CD1c-positive myeloid dendritic cell (primary cell): ENCODE data around the gene FCN1.
A peak's percentile ranks its signal among the peaks of the same experiment; 100 is the strongest.
"Not testable (repeated sequence)": the region's sequence is repeated elsewhere in the genome, so short reads cannot be mapped to it uniquely, and the experiment has no call there.

Experiments
- DNase-seq: peaks from one replicate; pipeline ENCODE4 v3.0.0-alpha.2; 2016; ENCODE audit errors: extremely low spot score

Gene FCN1

GRCh38 chr9:134917431-134918373 lies at the start of gene FCN1:
Gene FCN1, minus strand, starts transcription at chr9:134917912. Its CDS starts 41 bp downstream, at chr9:134917871.
- peak; percentile 62 for DNase-seq

DNA sequence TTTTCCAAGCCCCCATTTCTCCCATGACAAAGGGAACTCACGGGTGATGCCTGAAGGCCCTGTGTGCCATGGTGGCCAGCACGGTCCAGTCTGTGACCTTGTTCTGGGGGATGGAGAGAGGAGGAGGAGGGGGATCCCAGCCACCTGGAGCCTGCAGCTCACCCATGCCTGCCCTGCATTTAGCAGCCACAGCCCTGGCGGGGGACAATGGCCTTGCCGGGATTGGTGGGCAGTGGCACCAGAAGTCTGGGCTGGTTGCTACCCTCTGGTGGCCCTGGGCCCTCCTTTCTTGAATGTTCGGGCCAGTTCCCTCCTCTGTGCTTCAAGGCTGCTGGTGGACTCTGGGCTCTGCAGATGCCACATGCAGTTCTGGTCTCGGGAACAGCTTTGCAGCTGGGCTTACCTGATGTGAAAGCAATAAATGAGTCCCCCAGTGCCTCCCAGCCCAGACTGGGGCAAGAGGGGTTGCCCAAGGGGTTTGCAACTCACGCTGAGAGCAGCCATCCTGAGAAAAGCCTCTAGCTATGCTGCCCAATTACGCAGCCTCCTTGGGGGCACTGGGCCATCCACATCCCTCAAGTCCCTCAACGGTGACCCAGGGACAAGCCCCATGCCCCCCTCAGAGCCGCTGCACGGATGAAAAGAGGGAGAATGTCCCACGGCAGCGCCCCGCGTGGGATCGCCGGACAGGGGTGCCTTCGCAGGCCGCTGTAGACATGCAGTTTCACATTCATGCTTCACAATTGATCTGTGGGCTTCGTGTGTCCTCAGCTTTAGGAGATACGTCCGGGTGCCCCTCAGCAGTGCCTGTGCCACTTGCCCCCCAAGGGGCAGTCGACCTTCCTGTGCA lies 49.2 kb upstream of the FCN1 start:
- DNase-seq = no peak

GRCh38 chr9:134966270-134966669 lies 48.6 kb upstream of the FCN1 start:
- DNase-seq = no peak

GRCh38 chr9:134965851-134966250 lies 48.1 kb upstream of the FCN1 start:
- DNase-seq = no peak

DNA sequence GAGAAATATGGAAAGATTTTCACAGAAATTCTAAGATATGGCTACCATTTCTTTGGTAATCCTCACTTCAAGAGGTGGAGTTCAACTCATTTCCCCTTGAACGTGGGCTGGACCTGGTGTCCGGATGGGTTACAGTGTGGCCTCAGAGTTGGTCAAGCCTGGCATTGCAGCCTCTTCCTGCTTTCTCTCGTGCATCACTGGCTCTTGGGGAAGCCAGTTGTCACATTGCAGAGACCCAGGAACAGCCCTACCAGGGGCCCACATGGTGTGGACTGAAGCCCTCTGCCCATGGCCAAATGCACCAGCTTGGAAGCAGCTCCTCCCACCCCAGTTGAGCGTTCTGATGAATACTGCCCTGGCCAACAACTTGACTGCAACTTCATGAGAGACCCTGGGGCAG lies 47.7 kb upstream of the FCN1 start:
- peak; percentile 49 for DNase-seq

DNA sequence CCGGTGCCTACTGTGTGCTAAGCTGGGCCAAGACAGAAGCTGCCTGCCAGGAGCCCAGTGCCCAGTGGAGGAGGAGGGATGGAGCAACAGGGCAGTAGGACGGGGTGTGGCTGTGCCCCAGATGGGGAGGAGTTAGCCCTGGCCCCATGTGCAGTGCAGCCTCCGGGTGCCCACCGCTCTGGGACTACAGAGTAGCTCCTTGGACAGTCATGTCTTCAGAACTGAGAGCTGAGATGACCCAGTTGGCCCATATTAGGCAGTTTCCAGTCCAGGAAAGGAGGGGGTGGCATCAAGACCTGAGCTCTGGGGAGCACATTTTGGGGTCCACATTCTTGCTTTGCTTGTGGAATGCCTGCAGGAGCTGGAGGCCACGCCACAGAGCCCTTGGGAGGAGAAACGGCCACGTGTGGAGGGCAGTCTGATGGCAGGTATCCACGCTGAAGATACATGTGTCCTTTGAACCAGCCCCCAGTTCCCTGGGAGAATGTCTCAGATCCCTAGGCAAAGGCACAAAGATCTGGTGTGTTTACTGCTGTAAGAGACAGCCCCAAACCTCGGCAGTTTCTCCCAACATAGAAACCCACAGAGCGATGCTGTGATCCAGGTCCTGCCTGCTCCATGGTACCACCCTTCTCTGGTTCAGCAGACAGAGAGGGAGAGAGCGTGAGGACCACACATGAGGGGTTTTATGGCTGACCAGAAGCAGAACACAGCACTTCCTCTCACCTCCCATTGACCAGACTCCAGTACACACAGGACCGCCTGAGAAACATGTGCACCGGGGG lies 46.8 kb upstream of the FCN1 start:
- no peak for DNase-seq

GRCh38 chr9:134963546-134963945 lies 45.8 kb upstream of the FCN1 start:
- DNase-seq = no peak

DNA sequence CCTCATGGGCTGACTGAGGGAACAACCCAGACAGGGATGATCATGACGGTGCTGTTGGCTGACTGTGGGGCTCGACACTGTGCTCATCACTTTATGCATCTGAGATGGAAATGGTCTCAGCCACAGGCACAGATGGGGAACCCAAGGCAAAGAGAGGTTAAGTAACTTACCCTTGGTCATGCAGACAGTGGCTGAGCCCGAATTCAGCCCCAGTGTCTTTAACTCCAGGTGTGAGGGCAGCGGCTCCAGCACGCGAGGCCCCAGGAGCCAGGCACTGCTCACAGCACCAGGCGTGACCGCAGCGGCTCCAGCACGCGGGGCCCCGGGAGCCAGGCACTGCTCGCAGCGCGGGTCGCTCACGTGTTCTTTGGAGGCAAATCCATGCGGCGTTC lies 45.3 kb upstream of the FCN1 start:
- no peak for DNase-seq

DNA sequence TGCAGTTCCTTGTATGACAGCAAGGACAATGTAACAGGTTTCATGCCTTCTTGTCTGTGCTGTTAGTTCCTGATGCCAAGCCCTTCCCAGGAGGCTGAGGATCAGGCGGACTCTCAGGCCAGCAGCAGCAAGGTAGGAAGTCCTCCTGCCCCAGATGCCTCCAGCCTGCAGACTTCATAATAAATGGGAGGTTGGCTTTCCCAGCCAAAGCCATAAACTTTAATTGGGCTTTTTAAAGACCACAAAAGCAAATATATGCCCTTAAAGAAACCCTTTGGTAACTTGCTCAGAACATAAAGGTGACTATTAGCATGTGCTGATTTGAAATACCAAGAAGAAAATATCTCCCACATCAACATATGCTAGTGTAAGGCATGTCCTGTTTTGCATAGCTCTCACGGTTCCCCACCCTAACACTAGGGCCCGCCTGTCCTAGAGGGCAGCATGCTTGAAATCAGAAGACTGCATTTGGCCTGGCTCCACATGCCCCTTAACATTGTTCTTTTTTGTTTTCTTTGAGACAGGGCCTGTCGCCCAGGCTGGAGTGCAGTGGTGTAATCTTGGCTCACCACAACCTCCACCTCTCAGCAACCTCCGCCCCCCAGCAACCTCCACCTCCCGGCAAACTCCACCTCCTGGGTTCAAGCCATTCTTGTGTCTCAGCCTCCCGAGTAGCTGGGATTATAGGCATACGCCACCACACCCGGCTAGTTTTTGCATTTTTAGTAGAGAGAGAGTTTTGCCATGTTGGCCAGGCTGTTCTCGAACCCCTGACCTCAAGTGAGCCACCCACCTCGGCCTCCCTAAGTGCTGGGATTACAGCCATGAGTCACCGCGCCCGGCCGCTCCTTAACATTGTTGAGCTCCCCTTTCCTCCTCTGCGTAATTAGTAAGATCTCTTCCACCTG lies 44.6 kb upstream of the FCN1 start:
- no peak for DNase-seq

DNA sequence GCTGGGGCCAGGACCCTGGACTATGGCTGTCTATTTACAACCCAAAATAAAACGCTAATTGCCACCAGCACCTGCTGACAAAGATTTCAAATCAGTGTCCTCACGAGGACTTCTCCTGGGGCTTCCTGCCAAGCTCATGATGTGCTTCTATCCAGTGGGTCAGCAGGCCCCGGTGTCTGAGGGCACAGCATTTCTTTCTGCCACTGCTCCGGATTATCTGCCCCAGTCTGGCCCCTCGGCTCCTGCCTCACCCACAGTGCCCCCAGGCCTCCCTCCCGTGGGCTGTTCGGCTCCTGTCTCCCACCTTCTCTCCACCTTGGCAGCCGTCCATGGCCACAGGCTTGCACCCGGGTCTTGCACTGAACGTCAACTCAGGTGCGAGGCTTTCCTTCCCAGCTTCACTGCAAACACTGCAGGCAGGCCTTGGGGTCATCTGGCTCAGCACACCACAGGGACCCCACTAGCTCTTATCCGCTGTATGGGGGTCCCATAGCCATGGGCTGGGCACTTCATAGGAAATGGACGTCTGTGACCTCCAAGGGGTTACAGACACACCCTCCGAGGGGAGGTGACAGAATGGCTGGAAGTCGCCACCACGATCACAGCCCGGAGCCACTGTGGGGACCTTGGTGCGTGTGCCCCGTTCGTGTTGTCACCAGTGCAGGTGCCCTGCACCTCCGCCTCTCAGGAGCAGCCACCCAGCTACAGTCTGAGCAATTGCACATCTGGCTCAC lies 43.8 kb upstream of the FCN1 start:
- no peak for DNase-seq

DNA sequence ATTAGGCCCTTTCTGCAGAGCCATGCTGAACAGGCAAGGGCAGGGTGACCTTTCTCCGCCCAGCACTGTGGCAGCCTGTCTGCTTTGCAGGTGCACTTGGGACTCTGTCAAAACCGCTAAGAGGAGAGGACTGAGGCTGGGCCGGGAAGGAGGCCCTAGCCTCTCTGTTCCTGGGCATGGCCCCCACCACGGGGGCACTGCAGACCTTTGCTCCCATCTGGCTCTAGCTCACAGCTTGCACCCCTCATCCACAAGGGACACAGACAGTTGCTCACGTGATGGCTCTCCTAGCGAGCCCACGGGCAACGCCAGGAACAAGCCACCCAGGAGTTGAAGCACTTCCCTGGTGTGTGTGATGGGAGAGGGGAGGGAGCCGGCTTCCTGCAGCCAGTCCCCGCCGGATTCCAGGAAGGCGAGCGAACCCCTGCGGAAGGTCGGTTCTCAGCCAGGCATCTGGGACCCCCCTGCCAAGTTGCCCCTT lies 43.0 kb upstream of the FCN1 start:
- no peak for DNase-seq

DNA sequence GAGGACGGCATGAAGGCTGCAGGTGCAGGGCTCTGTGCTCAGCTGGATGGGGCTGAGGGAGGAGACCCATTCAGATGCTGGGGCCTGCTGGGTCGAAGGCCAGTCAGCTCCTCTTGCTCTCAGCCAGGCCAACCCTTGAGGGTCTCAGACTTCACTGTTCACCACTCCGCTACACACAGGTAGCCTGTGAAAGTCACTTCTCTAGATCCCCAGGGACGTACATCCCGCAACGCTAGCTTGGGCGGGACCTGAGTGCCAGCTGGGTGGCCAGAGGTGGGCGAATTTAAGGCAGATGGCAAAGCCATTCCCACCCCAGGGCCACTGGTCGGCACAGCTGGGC lies 42.2 kb upstream of the FCN1 start:
- no peak for DNase-seq

DNA sequence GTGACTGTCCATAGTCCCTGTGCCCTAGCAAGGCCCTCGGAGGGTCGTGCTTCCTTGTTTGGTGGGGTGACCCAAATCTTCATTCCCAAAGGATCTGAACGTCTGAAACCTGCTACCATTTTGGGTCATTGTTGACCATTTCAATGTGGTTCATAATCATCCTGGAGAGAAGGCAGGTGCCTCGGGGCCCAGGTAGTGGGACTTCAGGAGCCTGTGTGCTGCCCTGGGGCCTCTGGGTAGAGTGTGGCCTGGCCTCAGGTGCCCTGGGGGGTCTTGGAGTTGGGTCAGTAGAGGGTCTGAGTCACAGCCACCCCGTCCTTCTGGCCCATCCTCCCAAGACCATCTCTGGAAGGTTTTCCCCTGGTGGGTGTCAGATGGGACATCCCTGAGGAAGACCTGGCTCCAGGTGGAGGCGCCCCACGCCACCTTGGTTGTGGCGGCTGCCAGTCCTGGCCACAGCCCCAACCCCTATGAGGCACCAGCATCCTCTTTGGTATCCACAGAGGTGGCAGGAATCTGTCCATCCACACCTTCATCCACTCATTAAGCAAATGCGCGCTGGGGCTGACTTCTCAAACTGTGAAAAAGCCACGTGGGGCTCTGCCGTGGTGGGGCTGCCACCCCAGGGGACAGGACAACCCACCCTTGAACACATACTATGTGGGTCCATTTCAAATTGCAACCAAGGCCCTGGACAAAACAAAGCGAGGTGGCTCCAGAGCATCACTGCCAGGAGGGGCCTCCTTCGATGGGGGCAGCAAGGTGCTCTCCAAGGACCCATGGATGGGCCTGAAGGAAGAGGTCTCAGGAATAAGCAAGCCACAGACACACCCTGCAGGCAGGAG lies 41.6 kb upstream of the FCN1 start:
- DNase-seq = no peak

DNA sequence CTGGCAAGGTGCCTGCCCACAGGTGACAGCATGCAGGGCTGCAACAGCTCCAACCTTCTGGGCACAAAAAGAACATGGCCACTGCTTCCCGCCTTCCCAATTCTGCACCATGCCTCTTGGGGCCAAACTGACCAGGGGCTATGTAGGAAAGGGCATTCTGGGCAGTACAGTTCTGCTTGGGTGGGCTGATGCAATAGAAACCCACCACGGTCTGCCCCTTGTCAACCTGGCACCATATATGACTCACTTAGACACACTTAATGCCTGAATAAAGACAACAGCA lies 40.2 kb upstream of the FCN1 start:
- no peak for DNase-seq

GRCh38 chr9:134957165-134957944 lies 39.6 kb upstream of the FCN1 start:
- no peak for DNase-seq

DNA sequence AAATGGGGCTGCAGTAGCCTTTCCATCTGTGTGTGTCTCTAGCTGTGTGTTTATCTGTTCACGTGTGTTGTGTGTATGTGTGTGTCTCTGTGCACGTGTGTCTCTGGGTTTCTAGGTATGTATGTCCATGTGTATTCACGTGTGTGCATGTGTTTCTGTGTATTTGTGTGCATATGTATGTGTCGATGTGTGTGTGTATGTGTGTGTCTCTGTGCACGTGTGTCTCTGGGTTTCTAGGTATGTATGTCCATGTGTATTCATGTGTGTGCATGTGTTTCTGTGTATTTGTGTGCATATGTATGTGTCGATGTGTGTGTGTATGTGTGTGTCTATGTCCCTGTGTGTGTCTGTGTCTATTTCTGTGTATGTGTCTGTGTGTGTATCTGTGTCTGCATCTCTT lies 38.7 kb upstream of the FCN1 start:
- not testable (repeated sequence) for DNase-seq

GRCh38 chr9:134955801-134956200 lies 38.1 kb upstream of the FCN1 start:
- DNase-seq = no peak

DNA sequence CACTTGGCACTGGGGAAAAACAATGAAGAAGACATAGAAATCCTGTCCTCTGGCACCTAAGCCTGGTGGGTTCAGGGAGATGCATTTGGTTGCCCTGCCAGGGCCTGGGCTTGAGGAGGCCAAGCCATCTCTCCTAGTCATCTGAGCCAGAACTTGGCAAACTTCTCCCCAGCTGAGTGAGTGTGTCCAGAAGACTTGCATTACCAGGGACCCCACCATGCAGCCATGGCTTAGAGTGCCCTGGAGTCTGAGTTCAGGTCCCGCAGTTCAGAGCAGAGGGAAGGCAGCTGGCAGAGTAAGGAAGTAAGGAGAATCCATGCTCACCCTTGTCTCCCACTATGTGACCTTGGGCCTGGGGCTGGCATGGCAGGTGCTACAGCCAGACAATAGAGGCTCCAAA lies 37.4 kb upstream of the FCN1 start:
- no peak for DNase-seq

GRCh38 chr9:134951994-134952393 lies 34.3 kb upstream of the FCN1 start:
- DNase-seq = no peak
